Measurements from ENCODE around the gene ACP1. TPM values are rescaled to one million over a fixed set of nuclear protein-coding genes. Genes with fewer than 3 reads are reported as not detected.

Gene ACP1
- polyA plus RNA-seq, 1 of the 3 experiments (the other 2 are of a cell fraction): 88.9 TPM

DNA sequence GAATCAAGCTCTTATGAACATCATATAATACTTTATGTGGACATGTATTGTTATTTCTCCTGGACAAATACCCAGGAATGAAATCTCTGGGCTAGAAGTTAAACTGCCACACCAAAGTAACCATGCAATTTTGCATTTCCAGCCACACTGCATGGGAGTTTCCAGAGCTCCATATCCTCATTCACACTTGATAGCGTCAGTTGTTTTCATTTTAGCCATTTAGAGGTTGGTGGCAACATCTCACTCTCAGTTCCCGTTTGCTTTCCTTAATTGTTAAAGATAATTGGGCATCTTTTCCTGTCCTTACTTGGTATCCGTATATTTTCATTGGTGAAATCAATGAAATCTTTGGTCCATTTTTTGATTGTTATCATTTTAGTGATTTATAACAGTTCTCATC is 48.7 kb upstream of the ACP1 start:
- CTCF ChIA-PET: no interaction called here

More for the DNA sequence above, 48.7 kb upstream of the ACP1 start:
- H3K9me2 ChIP-seq: no peaks in the 10 kb centered on the region
- no peaks in the 10 kb centered on the region for H4K20me1 ChIP-seq (ENCODE audit: insufficient read depth)
- H3K4me2 ChIP-seq: no peak overlapping the region
- DNase-seq: no peak
- H3K9me3 ChIP-seq: no peaks in the 10 kb centered on the region
- H3K36me3 ChIP-seq (replicated peaks in 1 of 2; ENCODE audit: control insufficient read depth in 1 of 2, insufficient read depth in 2 of 2, low read length in 1 of 2): peaks cover 9 to 21% of the 10 kb centered on the region in 2 experiments
- no peaks in the 10 kb centered on the region for H3K27me3 ChIP-seq (ENCODE audit: insufficient read depth)
- H3F3A ChIP-seq (replicated peaks; ENCODE audit: insufficient read depth): no peaks in the 10 kb centered on the region
- TF ChIP-seq, protein P1, sequence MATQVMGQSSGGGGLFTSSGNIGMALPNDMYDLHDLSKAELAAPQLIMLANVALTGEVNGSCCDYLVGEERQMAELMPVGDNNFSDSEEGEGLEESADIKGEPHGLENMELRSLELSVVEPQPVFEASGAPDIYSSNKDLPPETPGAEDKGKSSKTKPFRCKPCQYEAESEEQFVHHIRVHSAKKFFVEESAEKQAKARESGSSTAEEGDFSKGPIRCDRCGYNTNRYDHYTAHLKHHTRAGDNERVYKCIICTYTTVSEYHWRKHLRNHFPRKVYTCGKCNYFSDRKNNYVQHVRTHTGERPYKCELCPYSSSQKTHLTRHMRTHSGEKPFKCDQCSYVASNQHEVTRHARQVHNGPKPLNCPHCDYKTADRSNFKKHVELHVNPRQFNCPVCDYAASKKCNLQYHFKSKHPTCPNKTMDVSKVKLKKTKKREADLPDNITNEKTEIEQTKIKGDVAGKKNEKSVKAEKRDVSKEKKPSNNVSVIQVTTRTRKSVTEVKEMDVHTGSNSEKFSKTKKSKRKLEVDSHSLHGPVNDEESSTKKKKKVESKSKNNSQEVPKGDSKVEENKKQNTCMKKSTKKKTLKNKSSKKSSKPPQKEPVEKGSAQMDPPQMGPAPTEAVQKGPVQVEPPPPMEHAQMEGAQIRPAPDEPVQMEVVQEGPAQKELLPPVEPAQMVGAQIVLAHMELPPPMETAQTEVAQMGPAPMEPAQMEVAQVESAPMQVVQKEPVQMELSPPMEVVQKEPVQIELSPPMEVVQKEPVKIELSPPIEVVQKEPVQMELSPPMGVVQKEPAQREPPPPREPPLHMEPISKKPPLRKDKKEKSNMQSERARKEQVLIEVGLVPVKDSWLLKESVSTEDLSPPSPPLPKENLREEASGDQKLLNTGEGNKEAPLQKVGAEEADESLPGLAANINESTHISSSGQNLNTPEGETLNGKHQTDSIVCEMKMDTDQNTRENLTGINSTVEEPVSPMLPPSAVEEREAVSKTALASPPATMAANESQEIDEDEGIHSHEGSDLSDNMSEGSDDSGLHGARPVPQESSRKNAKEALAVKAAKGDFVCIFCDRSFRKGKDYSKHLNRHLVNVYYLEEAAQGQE (IDR thresholded peaks at IDR 0.05; ENCODE audit: low read depth, low read length): no peak
- TF ChIP-seq RFX5 (IDR thresholded peaks at IDR 0.05; ENCODE audit: low read length) (no peak), MEF2A (IDR thresholded peaks at IDR 0.05; ENCODE audit: borderline replicate concordance, low read depth) (no peak), FOXJ3 (CRISPR knock-in tag; IDR thresholded peaks at IDR 0.05) (no peak), SMC3 (IDR thresholded peaks at IDR 0.05; ENCODE audit: low read depth, low read length) (no peak), TAF1 (IDR thresholded peaks at IDR 0.05; ENCODE audit: borderline replicate concordance, low read depth, low read length) (no peak), TEAD4 (IDR thresholded peaks at IDR 0.05; ENCODE audit: borderline replicate concordance, insufficient read depth) (no peak), CTCF (IDR thresholded peaks at IDR 0.05) (no peak), RAD21 (IDR thresholded peaks at IDR 0.05; ENCODE audit: low read length) (no peak), NRF1 (IDR thresholded peaks at IDR 0.05; ENCODE audit: low read depth, low read length) (no peak), YY1 (IDR thresholded peaks at IDR 0.05; ENCODE audit: low read depth) (no peak), GABPA (IDR thresholded peaks at IDR 0.05; ENCODE audit: low read depth) (no peak)
- TF ChIP-seq, protein P2, sequence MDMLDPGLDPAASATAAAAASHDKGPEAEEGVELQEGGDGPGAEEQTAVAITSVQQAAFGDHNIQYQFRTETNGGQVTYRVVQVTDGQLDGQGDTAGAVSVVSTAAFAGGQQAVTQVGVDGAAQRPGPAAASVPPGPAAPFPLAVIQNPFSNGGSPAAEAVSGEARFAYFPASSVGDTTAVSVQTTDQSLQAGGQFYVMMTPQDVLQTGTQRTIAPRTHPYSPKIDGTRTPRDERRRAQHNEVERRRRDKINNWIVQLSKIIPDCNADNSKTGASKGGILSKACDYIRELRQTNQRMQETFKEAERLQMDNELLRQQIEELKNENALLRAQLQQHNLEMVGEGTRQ (IDR thresholded peaks at IDR 0.05; ENCODE audit: borderline replicate concordance, low read depth, low read length): no peak
- TF ChIP-seq, protein P3, sequence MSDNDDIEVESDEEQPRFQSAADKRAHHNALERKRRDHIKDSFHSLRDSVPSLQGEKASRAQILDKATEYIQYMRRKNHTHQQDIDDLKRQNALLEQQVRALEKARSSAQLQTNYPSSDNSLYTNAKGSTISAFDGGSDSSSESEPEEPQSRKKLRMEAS (IDR thresholded peaks at IDR 0.05; ENCODE audit: low read depth): no peak
- POLR2A ChIA-PET: no interaction called here
- H3K9ac ChIP-seq: no peak overlapping the region
- H3K27ac ChIP-seq (ENCODE audit: low read depth in 2 of 2, low read length in 1 of 2): no peak overlapping the region
- H3K4me3 ChIP-seq (ENCODE audit: low read depth in 2 of 2, low read length in 1 of 2): no peak overlapping the region
- no peak overlapping the region for H2AFZ ChIP-seq (ENCODE audit: low read depth)
- no peaks in the 10 kb centered on the region for H3K79me2 ChIP-seq (ENCODE audit: insufficient read depth)
- 46% methylated on average over 3 of the region's 3 CpGs for WGBS (ENCODE audit: low lambda C conversion rate)
- H3K4me1 ChIP-seq (ENCODE audit: control insufficient read depth in 1 of 2, insufficient read depth in 2 of 2, low read depth in 1 of 2, low read length in 1 of 2): no peaks in the 10 kb centered on the region
